CD4-positive, CD25-positive, alpha-beta regulatory T cell (primary cell): ENCODE measurements around the gene KRTAP4-12. TPM values are rescaled to one million over a fixed set of nuclear protein-coding genes. Genes with fewer than 3 reads are reported as not detected.

ENCODE experiments used
- ATAC-seq, 2 donors: fragments of 150-1000 bp; cut with Tn5 transposase; one replicate each; pipeline ENCODE4 v1.10.0; 2021; ENCODE audit warnings: low read depth in 2 of 2, moderate number of reproducible peaks in 2 of 2, moderate library complexity in 1 of 2
- DNase-seq, 3 donors: peaks; one replicate each; pipeline versions ENCODE4 v3.0.0 to v3.0.0-alpha.2; 2012 to 2022; ENCODE audit warnings: mixed read lengths in 1 of 3
- H3K27ac ChIP-seq: one replicate; pipeline ENCODE4 v1.7.0; 2013; ENCODE audit warnings: mild to moderate bottlenecking, low read length; ENCODE audit not compliant: insufficient read depth, poor library complexity, severe bottlenecking
- H3K27me3 ChIP-seq: one replicate; pipeline ENCODE4 v1.7.0; 2013; ENCODE audit warnings: low read length; ENCODE audit not compliant: control insufficient read depth, insufficient read depth
- H3K36me3 ChIP-seq: one replicate; pipeline ENCODE4 v1.7.0; 2013; ENCODE audit warnings: mild to moderate bottlenecking, low read length, moderate library complexity; ENCODE audit not compliant: control insufficient read depth, insufficient read depth
- H3K4me1 ChIP-seq: 2 replicates; pipeline ENCODE4 v1.7.0; 2013; ENCODE audit warnings: mild to moderate bottlenecking, low read length; ENCODE audit not compliant: insufficient read depth, control insufficient read depth, poor library complexity, severe bottlenecking
- H3K4me3 ChIP-seq: one replicate; pipeline ENCODE4 v1.7.0; 2013; ENCODE audit warnings: low read depth, mild to moderate bottlenecking, low read length, moderate library complexity
- H3K9me3 ChIP-seq, 2 experiments: 1 replicate in 1 of 2; 2 replicates in 1 of 2; pipeline ENCODE4 v1.7.0; 2013; ENCODE audit warnings: low read length in 2 of 2, mild to moderate bottlenecking in 1 of 2, moderate library complexity in 1 of 2; ENCODE audit not compliant: control insufficient read depth in 2 of 2
- H3K27ac Mint-ChIP-seq, 3 donors: one replicate each; pipeline ENCODE4 v1.8.0; 2020 to 2022; ENCODE audit warnings: mild to moderate bottlenecking in 3 of 3, mixed read lengths in 3 of 3, moderate library complexity in 2 of 3
- H3K27me3 Mint-ChIP-seq: one replicate; pipeline ENCODE4 v1.8.0; 2022; ENCODE audit warnings: mild to moderate bottlenecking, mixed read lengths
- H3K36me3 Mint-ChIP-seq: one replicate; pipeline ENCODE4 v1.8.0; 2020; ENCODE audit warnings: mixed read lengths
- H3K4me1 Mint-ChIP-seq, 4 donors: one replicate each; pipeline ENCODE4 v1.8.0; 2020 to 2022; ENCODE audit warnings: mixed read lengths in 4 of 4, mild to moderate bottlenecking in 1 of 4
- H3K4me3 Mint-ChIP-seq, 4 donors: one replicate each; pipeline ENCODE4 v1.8.0; 2020 to 2022; ENCODE audit warnings: mild to moderate bottlenecking in 4 of 4, mixed read lengths in 4 of 4, moderate library complexity in 3 of 4
- H3K9me3 Mint-ChIP-seq, 7 donors: one replicate each; pipeline ENCODE4 v1.8.0; 2020 to 2022; ENCODE audit warnings: mixed read lengths in 7 of 7, mild to moderate bottlenecking in 3 of 7, moderate library complexity in 2 of 7
- polyA plus RNA-seq, 4 donors: library from polyadenylated mRNA; unstranded; fragments of 300-500 nt; fragmentation: Illumina TruSeq; gene quantifications; one replicate each; pipeline ENCODE4 v1.2.3, GENCODE V29; 2021
- total RNA-seq: library from RNA; stranded (reverse); gene quantifications from one replicate; pipeline ENCODE4 v1.2.3, GENCODE V29; 2022

The KRTAP4-12 gene
- total and polyA plus RNA-seq, 5 donors from 2014 or later: not detected

- H3K27me3 ChIP-seq: peaks cover 3% of the 10 kb centered on the region
- no peaks in the 10 kb centered on the region for H3K36me3 Mint-ChIP-seq
- no peak overlapping the region for H3K27ac ChIP-seq
- ATAC-seq: no peak
- H3K9me3 Mint-ChIP-seq: peaks cover 0 to 3% (median 0%) of the 10 kb centered on the region in 7 donors
- H3K4me1 ChIP-seq: no peaks in the 10 kb centered on the region
- no peak overlapping the region for H3K4me3 Mint-ChIP-seq
- DNase-seq: no peak
- H3K4me3 ChIP-seq: no peak overlapping the region
- H3K27ac Mint-ChIP-seq: no peak overlapping the region
- no peaks in the 10 kb centered on the region for H3K36me3 ChIP-seq
- H3K27me3 Mint-ChIP-seq: peaks cover 27% of the 10 kb centered on the region
- no peaks in the 10 kb centered on the region for H3K9me3 ChIP-seq
- no peaks in the 10 kb centered on the region for H3K4me1 Mint-ChIP-seq
Observed at GRCh38 chr17:41082626-41083025, 41.4 kb downstream of the KRTAP4-12 start.

DNA sequence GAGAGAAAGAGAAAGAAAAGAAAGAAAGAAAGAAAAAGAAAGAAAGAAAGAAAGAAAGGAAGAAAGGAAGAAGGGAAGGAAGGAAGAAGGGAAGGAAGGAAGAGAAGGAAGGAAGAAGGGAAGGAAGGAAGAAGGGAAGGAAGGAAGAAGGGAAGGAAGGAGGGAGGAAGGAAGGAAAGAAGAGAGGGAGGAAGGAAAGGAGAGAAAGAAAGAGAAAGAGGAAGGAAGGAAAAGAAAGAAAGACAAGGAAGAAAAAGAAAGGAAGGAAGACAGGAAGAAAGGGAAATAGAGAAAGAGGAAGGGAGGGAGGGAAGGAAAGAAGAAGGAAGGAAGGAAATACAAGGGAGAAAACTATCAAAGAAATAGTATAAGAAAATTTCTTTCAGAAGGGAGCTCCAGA is 47.2 kb downstream of the KRTAP4-12 start:
- Mint-ChIP-seq H3K27me3 (peaks cover 25% of the 10 kb centered on the region), H3K36me3 (no peaks in the 10 kb centered on the region), H3K9me3 (peaks cover 0 to 3% (median 0%) of the 10 kb centered on the region in 7 donors), H3K27ac (no peak overlapping the region), H3K4me3 (no peak overlapping the region), H3K4me1 (peaks cover 0 to 2% (median 0%) of the 10 kb centered on the region in 4 donors)
- Histone ChIP-seq H3K27me3 (peaks cover 13% of the 10 kb centered on the region), H3K36me3 (no peaks in the 10 kb centered on the region), H3K4me3 (no peak overlapping the region), H3K27ac (no peak overlapping the region), H3K9me3 (no peaks in the 10 kb centered on the region), H3K4me1 (no peaks in the 10 kb centered on the region)
- DNase-seq (no peak), ATAC-seq (no peak)

DNA sequence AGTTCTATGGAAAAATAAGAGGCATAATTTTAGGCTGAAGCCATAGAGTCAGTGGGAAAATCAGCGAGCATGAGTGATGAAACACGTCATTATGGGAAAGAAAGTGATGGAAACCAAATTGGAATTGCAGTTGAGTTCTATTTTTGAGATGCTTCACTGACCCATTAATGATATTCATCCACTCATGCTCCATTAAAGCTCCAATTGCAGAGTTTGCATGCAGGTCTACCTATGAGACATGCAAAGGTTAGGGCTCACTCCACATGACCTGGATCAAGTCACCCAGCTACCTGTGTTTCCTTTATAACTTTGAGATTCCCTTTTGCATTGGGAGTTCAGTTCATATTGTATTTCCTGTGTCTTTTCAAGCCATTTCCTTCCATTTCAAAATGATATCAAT is 50.3 kb downstream of the KRTAP4-12 start:
- H3K36me3 Mint-ChIP-seq: no peaks in the 10 kb centered on the region
- no peak overlapping the region for H3K4me3 ChIP-seq
- peaks cover 0 to 3% (median 0%) of the 10 kb centered on the region in 7 donors for H3K9me3 Mint-ChIP-seq
- H3K27me3 ChIP-seq: peaks cover 10% of the 10 kb centered on the region
- H3K9me3 ChIP-seq: no peaks in the 10 kb centered on the region
- H3K4me1 ChIP-seq: no peaks in the 10 kb centered on the region
- no peaks in the 10 kb centered on the region for H3K36me3 ChIP-seq
- no peak overlapping the region for H3K4me3 Mint-ChIP-seq
- DNase-seq (no peak), ATAC-seq (no peak)
- H3K27me3 Mint-ChIP-seq: peaks cover 21% of the 10 kb centered on the region
- H3K27ac ChIP-seq: no peak overlapping the region
- no peak overlapping the region for H3K27ac Mint-ChIP-seq
- peaks cover 0 to 2% (median 0%) of the 10 kb centered on the region in 4 donors for H3K4me1 Mint-ChIP-seq

Other genes with a start within 250 kb of the KRTAP4-12 start
Only the 30 nearest of the 39 such genes appear.
- gene KRT40, start 139.9 kb downstream of the KRTAP4-12 start, total RNA-seq: not detected
- not detected for gene KRT40, start 139.9 kb downstream of the KRTAP4-12 start, polyA plus RNA-seq
- gene KRTAP3-3, start 130.0 kb downstream of the KRTAP4-12 start, total RNA-seq: not detected
- gene KRTAP3-3, start 130.0 kb downstream of the KRTAP4-12 start, polyA plus RNA-seq: not detected
- gene KRTAP3-2, start 124.3 kb downstream of the KRTAP4-12 start, total RNA-seq: not detected
- gene KRTAP3-2, start 124.3 kb downstream of the KRTAP4-12 start, polyA plus RNA-seq: not detected
- gene KRTAP3-1, start 115.1 kb downstream of the KRTAP4-12 start, total RNA-seq: not detected
- not detected for gene KRTAP3-1, start 115.1 kb downstream of the KRTAP4-12 start, polyA plus RNA-seq
- not detected for gene KRTAP1-5, start 97.0 kb downstream of the KRTAP4-12 start, total RNA-seq
- gene KRTAP1-5, start 97.0 kb downstream of the KRTAP4-12 start, polyA plus RNA-seq: not detected
- not detected for gene KRTAP1-4, start 94.0 kb downstream of the KRTAP4-12 start, total RNA-seq
- not detected for gene KRTAP1-4, start 94.0 kb downstream of the KRTAP4-12 start, polyA plus RNA-seq
- gene KRTAP1-3, start 89.3 kb downstream of the KRTAP4-12 start, total RNA-seq: not detected
- not detected for gene KRTAP1-3, start 89.3 kb downstream of the KRTAP4-12 start, polyA plus RNA-seq
- gene KRTAP1-1, start 82.7 kb downstream of the KRTAP4-12 start, total RNA-seq: not detected
- not detected for gene KRTAP1-1, start 82.7 kb downstream of the KRTAP4-12 start, polyA plus RNA-seq
- gene KRTAP2-1, start 76.9 kb downstream of the KRTAP4-12 start, total RNA-seq: not detected
- not detected for gene KRTAP2-1, start 76.9 kb downstream of the KRTAP4-12 start, polyA plus RNA-seq
- not detected for gene KRTAP2-2, start 69.0 kb downstream of the KRTAP4-12 start, total RNA-seq
- not detected for gene KRTAP2-2, start 69.0 kb downstream of the KRTAP4-12 start, polyA plus RNA-seq
- gene KRTAP2-3, start 64.1 kb downstream of the KRTAP4-12 start, total RNA-seq: not detected
- not detected for gene KRTAP2-3, start 64.1 kb downstream of the KRTAP4-12 start, polyA plus RNA-seq
- not detected for gene KRTAP2-4, start 58.3 kb downstream of the KRTAP4-12 start, total RNA-seq
- gene KRTAP2-4, start 58.3 kb downstream of the KRTAP4-12 start, polyA plus RNA-seq: not detected
- gene KRTAP4-7, start 40.0 kb downstream of the KRTAP4-12 start, total RNA-seq: not detected
- not detected for gene KRTAP4-7, start 40.0 kb downstream of the KRTAP4-12 start, polyA plus RNA-seq
- gene KRTAP4-8, start 26.0 kb downstream of the KRTAP4-12 start, total RNA-seq: not detected
- gene KRTAP4-8, start 26.0 kb downstream of the KRTAP4-12 start, polyA plus RNA-seq: not detected
- not detected for gene KRTAP4-16, start 22.0 kb downstream of the KRTAP4-12 start, total RNA-seq
- gene KRTAP4-16, start 22.0 kb downstream of the KRTAP4-12 start, polyA plus RNA-seq: not detected
- gene KRTAP4-9, start 18.8 kb downstream of the KRTAP4-12 start, total RNA-seq: not detected
- gene KRTAP4-9, start 18.8 kb downstream of the KRTAP4-12 start, polyA plus RNA-seq: not detected
- not detected for gene KRTAP4-11, start 5.8 kb downstream of the KRTAP4-12 start, total RNA-seq
- gene KRTAP4-11, start 5.8 kb downstream of the KRTAP4-12 start, polyA plus RNA-seq: not detected
- not detected for gene KRTAP4-6, start 16.4 kb upstream of the KRTAP4-12 start, total RNA-seq
- gene KRTAP4-6, start 16.4 kb upstream of the KRTAP4-12 start, polyA plus RNA-seq: not detected
- not detected for gene KRTAP4-5, start 25.6 kb upstream of the KRTAP4-12 start, total RNA-seq
- not detected for gene KRTAP4-5, start 25.6 kb upstream of the KRTAP4-12 start, polyA plus RNA-seq
- gene KRTAP4-4, start 36.6 kb upstream of the KRTAP4-12 start, total RNA-seq: not detected
- gene KRTAP4-4, start 36.6 kb upstream of the KRTAP4-12 start, polyA plus RNA-seq: not detected
- gene KRTAP4-3, start 44.0 kb upstream of the KRTAP4-12 start, total RNA-seq: not detected
- not detected for gene KRTAP4-3, start 44.0 kb upstream of the KRTAP4-12 start, polyA plus RNA-seq
- gene KRTAP4-2, start 54.0 kb upstream of the KRTAP4-12 start, total RNA-seq: not detected
- not detected for gene KRTAP4-2, start 54.0 kb upstream of the KRTAP4-12 start, polyA plus RNA-seq
- gene KRTAP4-1, start 60.7 kb upstream of the KRTAP4-12 start, total RNA-seq: not detected
- not detected for gene KRTAP4-1, start 60.7 kb upstream of the KRTAP4-12 start, polyA plus RNA-seq
- not detected for gene KRTAP9-1, start 65.7 kb upstream of the KRTAP4-12 start, total RNA-seq
- gene KRTAP9-1, start 65.7 kb upstream of the KRTAP4-12 start, polyA plus RNA-seq: not detected
- gene KRTAP9-2, start 102.5 kb upstream of the KRTAP4-12 start, total RNA-seq: not detected
- gene KRTAP9-2, start 102.5 kb upstream of the KRTAP4-12 start, polyA plus RNA-seq: not detected
- gene KRTAP9-3, start 108.3 kb upstream of the KRTAP4-12 start, total RNA-seq: not detected
- gene KRTAP9-3, start 108.3 kb upstream of the KRTAP4-12 start, polyA plus RNA-seq: not detected
- not detected for gene KRTAP9-8, start 113.8 kb upstream of the KRTAP4-12 start, total RNA-seq
- not detected for gene KRTAP9-8, start 113.8 kb upstream of the KRTAP4-12 start, polyA plus RNA-seq
- gene KRTAP9-4, start 125.5 kb upstream of the KRTAP4-12 start, total RNA-seq: not detected
- gene KRTAP9-4, start 125.5 kb upstream of the KRTAP4-12 start, polyA plus RNA-seq: not detected
- gene KRTAP9-9, start 131.2 kb upstream of the KRTAP4-12 start, total RNA-seq: not detected
- not detected for gene KRTAP9-9, start 131.2 kb upstream of the KRTAP4-12 start, polyA plus RNA-seq
- not detected for gene KRTAP9-6, start 141.2 kb upstream of the KRTAP4-12 start, total RNA-seq
- not detected for gene KRTAP9-6, start 141.2 kb upstream of the KRTAP4-12 start, polyA plus RNA-seq